SK-N-MC (cell line): ENCODE data around the gene ZFP91.
A peak's percentile ranks its signal among the peaks of the same experiment; 100 is the strongest.

Source experiments
- EZH2 ChIP-seq: fragments of 200-600 bp; sonication (generic); IDR thresholded peaks from one replicate; pipeline ENCODE4 v1.6.1; 2017; ENCODE audit warnings: antibody characterized with exemption
- FOXP2 ChIP-seq: optimal IDR thresholded peaks from 2 replicates; pipeline ENCODE3; 2011; ENCODE audit warnings: mild to moderate bottlenecking, moderate library complexity; ENCODE audit not compliant: insufficient read depth; ENCODE audit errors: extremely low read length, control extremely low read depth
- POLR2AphosphoS5 ChIP-seq: IDR thresholded peaks from 2 replicates; pipeline ENCODE4 v1.6.1; 2012; ENCODE audit warnings: mild to moderate bottlenecking, low read depth, low read length, borderline replicate concordance

GRCh38 chr11:58629857-58630256, 51.0 kb downstream of the ZFP91 start:
- TF ChIP-seq POLR2AphosphoS5 (peak; percentile 25; the same call in 1 of the 2 replicates), EZH2 (no peak), FOXP2 (no peak)
